Measurements from ENCODE around the gene WDFY4.

WDFY4 gene

GRCh38 chr10:48655411-48656240 is 29.0 kb upstream of the WDFY4 start:
- no peak for DNase-seq

DNA sequence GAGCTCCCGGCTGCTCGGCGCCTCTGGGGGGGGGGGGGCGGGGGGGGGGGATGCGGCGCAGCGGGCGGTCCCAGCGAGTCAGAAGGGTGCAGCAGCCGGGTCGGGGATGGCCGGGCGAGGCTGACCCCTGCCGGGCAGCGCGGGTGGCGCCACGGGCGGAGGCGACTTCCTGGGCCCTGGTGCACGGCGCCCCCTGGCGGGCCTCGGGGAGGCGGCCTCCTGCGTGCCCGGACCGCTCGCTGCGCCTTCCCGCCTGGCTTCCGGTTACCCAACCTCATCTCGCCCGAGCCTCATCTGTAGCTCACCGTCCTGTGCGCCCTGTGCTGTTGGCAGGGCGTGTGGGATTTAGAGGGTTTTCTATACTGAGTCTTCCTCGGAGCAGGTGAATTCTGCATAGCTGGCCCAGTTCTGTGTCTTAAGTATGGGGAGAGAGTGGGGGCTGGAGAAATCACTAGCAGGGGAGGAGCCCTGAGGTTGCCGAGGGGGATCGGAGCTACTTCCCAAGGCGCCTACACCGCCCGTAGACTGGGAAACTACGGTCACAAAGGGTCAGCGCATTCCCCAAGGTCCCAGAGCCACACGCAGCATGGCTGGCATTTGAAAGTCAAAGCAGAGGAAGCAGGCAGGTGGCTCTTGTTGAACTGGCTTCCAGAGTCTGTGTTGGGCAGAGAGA is 28.3 kb upstream of the WDFY4 start:
- no peak for DNase-seq

DNA sequence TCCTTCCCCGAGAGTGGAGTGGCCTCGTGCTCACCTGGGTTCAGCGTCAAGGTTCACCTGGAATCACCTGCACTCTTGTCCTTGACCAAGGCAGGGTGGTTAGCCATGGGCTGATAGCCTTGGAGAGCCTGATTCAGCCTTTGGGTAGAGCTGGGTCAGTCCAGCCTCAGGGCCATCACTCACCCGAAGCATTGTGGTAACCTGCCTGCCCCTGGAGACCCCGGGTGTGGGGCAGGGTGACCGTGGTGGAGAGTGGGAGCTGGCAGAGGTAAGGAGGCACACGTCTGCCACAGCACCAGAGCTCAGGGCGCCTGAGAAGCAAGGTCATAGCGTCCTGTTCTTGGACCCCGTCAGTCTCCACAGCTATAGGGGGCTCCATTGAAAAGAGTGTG is 27.8 kb upstream of the WDFY4 start:
- no peak for DNase-seq

DNA sequence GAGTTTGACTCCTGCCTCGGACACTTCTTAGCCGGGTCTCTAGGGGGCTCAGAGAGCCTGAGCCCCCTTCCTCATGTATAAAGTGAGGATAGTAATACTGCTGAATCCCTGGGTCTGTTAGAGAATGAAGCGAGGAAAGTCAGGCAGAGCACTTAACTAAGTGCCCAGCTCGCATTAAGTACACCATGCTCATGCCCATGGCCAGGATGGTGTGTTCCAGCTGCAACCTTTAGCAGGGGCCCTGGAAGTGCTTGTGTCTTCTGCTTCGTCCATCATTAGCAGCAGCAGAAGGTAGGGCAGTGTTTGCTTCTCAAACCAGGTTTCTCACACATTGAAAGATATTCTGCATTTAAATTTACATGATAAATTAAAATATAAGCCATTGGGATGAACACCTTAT is 27.3 kb upstream of the WDFY4 start:
- no peak for DNase-seq

GRCh38 chr10:48658243-48658974 is 26.3 kb upstream of the WDFY4 start:
- no peak for DNase-seq

DNA sequence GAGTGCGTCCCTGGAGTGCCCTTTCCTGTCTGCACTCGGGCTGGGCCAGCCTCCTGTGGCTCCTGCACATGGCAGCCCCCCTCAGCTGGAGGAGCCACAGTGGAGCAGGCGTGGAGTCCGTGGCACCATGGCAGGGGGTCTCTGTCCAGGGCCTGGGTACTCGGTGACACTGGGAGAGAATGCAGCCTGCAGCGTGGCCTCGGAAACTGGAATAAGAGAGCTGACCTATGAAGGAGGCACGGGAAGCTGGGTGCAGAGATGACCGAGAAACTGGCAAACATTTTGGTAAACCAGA is 25.8 kb upstream of the WDFY4 start:
- DNase-seq = no peak

- DNase-seq = no peak
These were observed 24.9 kb upstream of the WDFY4 start for GRCh38 chr10:48659790-48660189.

- DNase-seq = no peak
These were observed 23.2 kb upstream of the WDFY4 start for GRCh38 chr10:48661441-48661840.

DNA sequence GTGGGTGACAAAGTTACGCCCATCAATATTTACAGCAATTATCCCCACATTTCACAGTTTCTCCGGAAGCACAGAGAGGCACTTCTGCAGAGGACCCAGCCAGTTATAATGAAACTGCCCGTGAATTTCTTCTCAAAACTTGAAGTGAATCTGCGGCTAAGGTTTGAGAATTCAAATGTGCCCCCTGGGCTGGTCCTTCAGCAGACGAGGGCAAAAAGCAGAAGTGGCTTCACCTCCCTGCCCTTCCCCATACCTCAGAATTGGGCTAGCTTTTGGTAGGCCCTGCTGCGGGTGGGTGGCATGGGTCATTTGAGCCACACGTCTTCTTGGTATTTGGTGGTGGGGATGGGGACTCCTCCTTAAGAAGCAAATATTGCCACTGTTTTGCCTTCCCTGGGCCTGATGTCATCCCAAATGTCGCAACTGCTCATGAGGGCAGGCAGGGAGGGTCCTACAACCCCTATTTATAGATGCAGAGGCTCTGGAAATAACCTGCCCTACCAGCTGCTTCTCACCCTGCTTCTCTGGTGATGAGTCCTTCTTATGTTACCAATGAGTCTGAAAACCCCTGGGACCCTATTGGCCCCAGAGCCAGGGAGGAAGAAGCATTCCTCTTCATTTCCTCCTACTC is 16.6 kb upstream of the WDFY4 start:
- DNase-seq = no peak

- no peak for DNase-seq
These were observed 13.4 kb upstream of the WDFY4 start for GRCh38 chr10:48670978-48671913.

DNA sequence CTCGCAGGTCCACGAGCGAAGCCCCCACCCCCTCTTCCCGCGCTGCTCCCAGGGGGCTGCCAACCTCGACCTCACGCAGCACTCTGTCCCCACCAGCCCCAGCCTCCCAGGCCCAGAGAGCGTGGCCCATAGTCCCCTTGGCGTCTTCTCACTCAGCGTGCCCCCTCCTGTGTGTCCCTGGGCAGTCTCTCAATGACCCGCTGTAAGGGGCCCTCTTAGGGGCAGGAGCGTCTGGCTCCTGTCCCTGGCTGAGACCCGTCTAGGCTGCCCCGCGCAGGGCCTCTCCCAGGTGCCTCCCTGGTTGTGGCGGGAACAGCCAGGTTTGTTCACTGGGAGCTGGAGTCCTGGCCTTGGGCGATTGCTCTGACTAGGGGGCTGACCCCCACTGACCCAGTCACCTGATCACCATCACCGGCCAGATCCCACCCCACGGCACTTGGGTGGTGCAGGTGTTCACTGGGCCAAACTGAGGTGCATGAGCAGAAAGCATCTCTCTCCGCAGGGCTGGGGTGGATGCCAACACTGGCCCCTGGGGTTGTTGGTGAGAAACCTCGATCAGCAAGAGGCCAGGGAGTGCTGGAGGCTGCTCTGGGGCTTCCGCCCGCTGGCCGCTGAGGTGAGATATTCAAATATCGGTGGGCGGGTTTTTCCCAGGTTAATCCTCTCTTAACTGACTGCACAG is 12.6 kb upstream of the WDFY4 start:
- DNase-seq = no peak

DNA sequence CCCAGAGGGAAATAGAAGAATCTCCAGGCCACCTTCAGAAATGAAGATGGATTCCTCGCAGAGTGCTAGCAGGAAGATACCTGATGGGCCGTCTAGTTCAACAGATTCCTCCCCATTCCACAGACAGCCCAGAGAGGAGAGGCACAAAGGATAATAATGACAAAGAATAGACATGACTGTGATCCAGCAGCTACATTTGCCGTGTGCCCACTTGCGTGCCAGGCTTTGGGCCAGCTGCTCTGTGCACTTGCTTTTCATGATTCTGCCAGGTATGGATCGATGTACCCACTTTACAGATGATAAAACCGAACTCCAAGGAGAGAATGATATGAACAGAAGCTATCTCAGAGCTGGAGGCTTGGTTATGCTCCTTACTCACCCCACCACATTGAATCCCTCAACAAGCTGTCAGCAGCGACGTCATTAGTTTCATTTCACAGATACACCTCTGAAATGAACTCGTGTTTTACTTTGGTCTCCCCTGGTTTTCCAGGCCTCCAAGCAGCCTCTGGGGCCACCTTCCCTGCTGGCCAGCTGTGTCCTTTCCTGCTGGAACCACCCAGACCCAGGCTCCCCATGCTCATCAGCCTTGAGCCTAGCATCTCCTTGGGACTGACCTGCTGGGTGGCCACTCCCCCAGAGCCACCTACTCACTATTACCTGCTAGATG is 11.9 kb upstream of the WDFY4 start:
- no peak for DNase-seq

DNA sequence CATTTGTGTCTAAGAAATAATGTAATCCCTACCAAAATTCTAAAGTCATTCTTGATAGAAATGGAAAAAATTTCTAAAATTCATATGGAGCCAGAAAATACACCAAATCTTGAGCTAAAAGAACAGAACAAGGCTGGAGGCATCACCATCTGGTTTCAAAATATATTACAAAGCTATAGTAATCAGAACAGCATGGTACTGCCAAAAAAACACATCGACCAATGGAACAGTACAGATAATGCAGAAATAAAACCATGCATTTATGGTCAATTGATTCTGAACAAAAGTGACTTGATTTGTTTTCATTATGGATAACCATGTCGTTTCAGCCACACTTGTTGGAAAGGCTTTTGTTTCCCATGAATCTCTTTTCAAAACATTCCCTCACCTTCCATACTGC is 7.0 kb upstream of the WDFY4 start:
- no peak for DNase-seq

DNA sequence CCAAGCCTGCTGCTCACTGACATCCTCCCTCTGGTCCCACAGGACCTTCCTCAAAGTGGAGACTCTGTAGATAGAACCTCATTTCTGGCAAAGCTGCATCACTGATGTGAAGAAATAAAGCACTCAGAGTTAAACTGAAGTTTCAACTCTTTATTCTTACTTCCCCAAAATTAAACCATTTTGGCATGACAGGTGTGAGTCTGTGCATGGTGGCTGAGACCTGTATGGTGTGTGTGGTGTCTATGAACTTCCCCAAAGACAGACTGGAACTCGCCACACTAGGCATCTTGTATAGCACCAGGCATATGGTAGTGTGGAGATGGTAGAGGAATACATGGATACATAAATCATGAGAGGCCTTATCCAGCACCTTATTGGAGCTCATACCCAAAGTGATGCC is 6.6 kb upstream of the WDFY4 start:
- DNase-seq = no peak

GRCh38 chr10:48681740-48682139 is 2.9 kb upstream of the WDFY4 start:
- DNase-seq = no peak

GRCh38 chr10:48682265-48682664 is 2.4 kb upstream of the WDFY4 start:
- no peak for DNase-seq

- no peak for DNase-seq
These were observed 1.2 kb upstream of the WDFY4 start for GRCh38 chr10:48683424-48683823.

GRCh38 chr10:48683868-48684267 is 805 bp upstream of the WDFY4 start:
- no peak for DNase-seq

- DNase-seq = no peak
These were observed 246 bp upstream of the WDFY4 start for GRCh38 chr10:48684463-48684791.

DNA sequence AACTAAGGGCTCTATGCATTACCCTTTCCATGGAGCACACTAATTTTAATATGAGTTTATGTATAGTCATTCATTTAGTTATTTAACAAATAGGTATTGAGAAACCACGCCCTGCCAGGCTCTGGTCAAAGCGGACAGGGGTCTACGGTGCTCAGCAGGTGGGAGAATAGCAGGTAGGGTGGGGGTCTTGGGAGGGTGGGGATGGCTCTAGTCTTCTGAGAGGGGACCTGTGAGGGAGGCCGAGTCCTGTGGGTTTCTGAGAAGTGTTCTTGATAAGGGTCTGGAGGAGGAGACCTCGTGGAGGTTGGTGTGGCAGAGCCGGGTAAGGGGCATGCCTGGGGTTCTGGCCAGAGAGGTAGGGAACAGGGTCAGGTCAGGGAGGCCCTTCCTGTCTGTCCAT is 1.1 kb downstream of the WDFY4 start:
- DNase-seq = no peak
